IPS-20b (cell line): ENCODE results near the gene PPP1R8.
A peak's percentile ranks its signal among the peaks of the same experiment; 100 is the strongest.
"Not testable (repeated sequence)": the region's sequence is repeated elsewhere in the genome, so short reads cannot be mapped to it uniquely, and the experiment has no call there.

Experiments used
- H3K27ac ChIP-seq: one replicate; pipeline ENCODE4 v1.5.1; 2013; ENCODE audit warnings: low read length
- H3K27me3 ChIP-seq: 2 replicates; pipeline ENCODE4 v1.6.1; 2013; ENCODE audit warnings: mild to moderate bottlenecking, low read length, inconsistent platforms; ENCODE audit not compliant: insufficient read depth
- H3K36me3 ChIP-seq: 2 replicates; pipeline ENCODE4 v1.6.1; 2013; ENCODE audit warnings: low read depth, mild to moderate bottlenecking, inconsistent platforms, low read length, moderate library complexity; ENCODE audit not compliant: insufficient read depth
- H3K4me1 ChIP-seq: 2 replicates; pipeline ENCODE4 v1.6.1; 2013; ENCODE audit warnings: mild to moderate bottlenecking, control low read depth, inconsistent platforms, low read length, moderate library complexity; ENCODE audit not compliant: insufficient read depth
- H3K4me3 ChIP-seq: 2 replicates; pipeline ENCODE4 v1.5.1; 2013; ENCODE audit warnings: mild to moderate bottlenecking, low read length, inconsistent platforms
- H3K9ac ChIP-seq: 2 replicates; pipeline ENCODE4 v1.6.1; 2013; ENCODE audit warnings: low read depth, mild to moderate bottlenecking, inconsistent platforms, low read length, moderate library complexity
- H3K9me3 ChIP-seq: 2 replicates; pipeline ENCODE4 v1.6.1; 2013; ENCODE audit warnings: mild to moderate bottlenecking, low read depth, low read length, inconsistent platforms; ENCODE audit not compliant: insufficient read depth

PPP1R8 gene

DNA sequence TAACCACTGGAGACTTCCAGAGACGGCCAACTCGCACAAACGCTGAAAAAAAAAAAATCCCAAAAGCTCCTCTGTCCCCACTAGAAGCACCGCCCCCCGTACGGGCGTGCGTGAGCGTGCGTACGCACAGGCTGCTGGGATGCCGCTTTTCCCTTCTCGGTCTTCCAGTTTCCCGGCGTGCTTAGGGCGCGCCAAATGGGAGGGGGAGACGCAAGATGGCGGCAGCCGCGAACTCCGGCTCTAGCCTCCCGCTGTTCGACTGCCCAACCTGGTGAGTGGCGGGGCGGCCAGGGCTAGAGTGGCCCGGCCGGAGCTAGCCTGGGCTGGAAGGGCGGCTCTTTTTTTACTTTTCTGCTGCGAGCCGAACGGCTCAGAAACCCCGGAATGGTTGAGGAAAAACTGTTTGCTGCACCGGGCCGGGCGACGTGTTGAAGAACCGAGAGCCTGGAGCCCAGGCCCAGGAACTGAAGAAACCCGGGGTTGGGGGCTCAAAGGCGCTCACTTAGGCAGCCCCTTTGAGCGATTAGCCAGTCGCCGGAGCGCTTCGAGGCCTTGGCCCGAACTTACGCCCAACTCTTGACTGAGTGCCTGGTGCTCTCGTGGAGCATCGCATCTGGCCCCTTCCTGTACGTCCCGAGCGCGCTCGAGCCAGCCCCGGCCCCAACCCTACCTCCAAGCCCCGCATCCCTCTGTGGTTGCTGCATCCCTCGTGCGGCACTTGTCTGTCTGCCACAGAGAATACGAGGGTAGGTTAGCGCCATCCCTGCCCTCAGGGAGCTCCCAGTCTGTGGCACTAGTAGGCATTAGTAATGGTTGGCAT is at the start of gene PPP1R8:
TSS of gene PPP1R8 (plus strand) at position 162 of the 820 bp plus-strand sequence. CDS start at position 216, 54 bp downstream.
- no peaks in the 10 kb centered on the region for H3K27me3 ChIP-seq
- H3K36me3 ChIP-seq, result peaks cover 36% of the 10 kb centered on the region
- peak within 1 kb of the TSS; percentile 98 for H3K4me3 ChIP-seq
- H3K27ac ChIP-seq, result peak within 1 kb of the TSS; percentile 98
- H3K4me1 ChIP-seq, result peaks cover 5% of the 10 kb centered on the region; the same call in 1 of the 2 replicates
- H3K9me3 ChIP-seq, result no peaks in the 10 kb centered on the region
- H3K9ac ChIP-seq, result peak within 1 kb of the TSS; percentile 100

DNA sequence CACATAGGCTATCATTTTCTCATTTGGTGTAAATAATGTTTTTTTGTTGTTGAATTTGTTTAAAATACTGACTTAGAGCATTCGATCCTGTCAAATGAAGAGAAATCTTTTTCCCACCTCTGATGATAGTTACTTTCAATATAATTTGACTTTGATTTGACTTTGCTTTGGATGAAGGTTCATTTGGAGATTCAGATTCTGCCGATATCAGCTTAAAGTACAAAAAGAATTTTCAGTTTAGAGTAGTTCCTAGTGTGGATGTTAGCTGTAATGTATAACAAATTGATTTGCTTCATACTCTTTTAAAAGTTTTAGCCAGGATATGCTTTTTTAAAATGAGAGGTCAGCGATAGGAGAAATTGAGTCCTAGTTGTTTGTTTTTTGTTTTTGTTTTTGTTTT is 47.6 kb upstream of the PPP1R8 start:
- Histone ChIP-seq H3K9ac (no peak overlapping the region), H3K4me1 (no peaks in the 10 kb centered on the region), H3K4me3 (no peak overlapping the region), H3K27ac (no peak overlapping the region), H3K9me3 (no peaks in the 10 kb centered on the region), H3K27me3 (no peaks in the 10 kb centered on the region), H3K36me3 (no peaks in the 10 kb centered on the region)

DNA sequence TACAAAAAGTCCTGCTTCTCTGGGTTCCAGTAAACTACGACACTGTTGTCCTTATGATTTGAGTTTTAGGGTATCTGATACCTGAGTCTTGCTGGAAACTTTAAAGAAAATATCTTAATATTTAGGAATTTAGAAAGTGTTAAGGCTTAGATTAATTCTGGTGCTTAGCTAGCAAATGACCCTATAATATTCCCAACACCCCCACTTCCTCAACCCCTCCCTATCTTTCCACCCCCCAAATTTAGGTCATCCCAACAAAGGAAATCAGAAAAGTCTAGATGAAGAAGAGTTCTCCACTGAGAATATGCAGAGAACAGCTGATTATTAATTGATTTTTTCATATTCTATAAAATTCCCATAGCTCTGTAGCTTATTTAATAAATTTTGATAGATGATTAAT is 45.9 kb upstream of the PPP1R8 start:
- Histone ChIP-seq H3K27ac (no peak overlapping the region), H3K9me3 (no peaks in the 10 kb centered on the region), H3K4me3 (no peak overlapping the region), H3K4me1 (no peaks in the 10 kb centered on the region), H3K36me3 (peaks cover 4% of the 10 kb centered on the region; the same call in 1 of the 2 replicates), H3K9ac (no peak overlapping the region), H3K27me3 (no peaks in the 10 kb centered on the region)

GRCh38 chr1:27785781-27786455 is 44.7 kb upstream of the PPP1R8 start:
- peaks cover 8% of the 10 kb centered on the region; the same call in 1 of the 2 replicates for H3K36me3 ChIP-seq
- no peak overlapping the region for H3K27ac ChIP-seq
- H3K9me3 ChIP-seq, result no peaks in the 10 kb centered on the region
- H3K4me1 ChIP-seq, result no peaks in the 10 kb centered on the region
- H3K4me3 ChIP-seq, result no peak overlapping the region
- no peak overlapping the region for H3K9ac ChIP-seq
- H3K27me3 ChIP-seq, result no peaks in the 10 kb centered on the region

DNA sequence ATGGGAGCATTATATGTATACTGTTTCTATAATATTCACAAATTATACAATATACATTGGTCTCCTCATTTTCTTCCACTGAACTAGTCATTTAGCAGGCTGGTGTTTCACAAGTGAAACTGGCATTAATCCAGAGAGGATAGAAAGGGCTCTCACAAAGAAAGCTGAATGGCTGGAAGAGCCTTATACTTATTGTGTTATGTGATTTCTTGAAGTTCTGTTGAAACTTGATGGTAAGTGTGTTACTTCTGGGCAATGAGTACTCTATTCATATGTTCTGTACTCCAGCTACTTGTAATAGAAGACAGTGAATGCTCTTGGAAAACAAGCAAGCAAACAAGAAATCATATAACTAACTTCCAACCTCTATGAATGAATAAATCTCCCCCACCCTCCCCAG is 42.7 kb upstream of the PPP1R8 start:
- Histone ChIP-seq H3K4me3 (no peak overlapping the region), H3K9me3 (no peaks in the 10 kb centered on the region), H3K27ac (no peak overlapping the region), H3K36me3 (peaks cover 8% of the 10 kb centered on the region; the same call in 1 of the 2 replicates), H3K27me3 (no peaks in the 10 kb centered on the region), H3K9ac (no peak overlapping the region), H3K4me1 (no peaks in the 10 kb centered on the region)

DNA sequence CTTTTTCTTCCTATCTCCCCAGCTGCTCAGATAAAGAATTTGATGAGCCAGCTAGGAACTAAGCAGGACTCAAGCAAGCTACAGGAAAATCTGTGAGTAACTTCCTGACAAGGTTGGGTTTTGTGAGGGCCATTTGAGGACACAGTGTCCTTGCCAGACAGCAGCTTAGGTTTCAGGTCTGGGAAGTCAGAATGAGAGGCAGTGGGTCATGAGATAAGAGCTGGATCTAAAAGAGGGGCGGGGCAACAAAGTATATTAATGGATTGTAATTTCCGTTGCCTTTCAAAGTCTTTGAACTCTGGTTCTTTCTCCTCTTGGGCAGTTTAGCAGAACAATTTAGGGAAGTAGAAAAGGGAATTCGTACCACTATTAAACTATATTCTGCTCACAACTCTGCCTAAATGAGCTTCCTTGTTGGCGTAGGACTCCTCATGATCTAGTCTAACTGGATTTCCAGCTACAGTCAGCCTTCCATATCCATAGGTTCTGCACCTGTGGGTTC is 41.0 kb upstream of the PPP1R8 start:
- Histone ChIP-seq H3K9me3 (no peaks in the 10 kb centered on the region), H3K4me3 (no peak overlapping the region), H3K27me3 (no peaks in the 10 kb centered on the region), H3K9ac (no peak overlapping the region), H3K4me1 (no peaks in the 10 kb centered on the region), H3K27ac (no peak overlapping the region), H3K36me3 (peaks cover 12% of the 10 kb centered on the region; the same call in 1 of the 2 replicates)

DNA sequence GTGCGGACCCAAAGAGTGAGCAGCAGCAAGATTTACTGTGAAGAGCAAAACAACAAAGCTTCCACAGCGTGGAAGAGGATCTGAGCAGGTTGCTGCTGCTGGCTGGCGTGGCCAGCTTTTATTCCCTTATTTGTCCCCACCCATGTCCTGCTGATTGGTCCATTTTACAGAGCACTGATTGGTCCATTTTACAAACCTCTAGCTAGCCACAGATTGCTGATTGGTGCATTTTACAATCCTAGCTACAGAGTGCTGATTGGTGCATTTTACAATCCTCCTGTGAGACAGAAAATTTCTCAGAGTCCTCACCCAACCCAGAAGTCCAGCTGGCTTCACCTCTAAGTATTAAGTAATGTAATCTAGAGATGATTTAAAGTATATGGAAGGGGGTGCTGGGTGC is 40.3 kb upstream of the PPP1R8 start:
- H3K4me3 ChIP-seq, H3K27me3 ChIP-seq, H3K9me3 ChIP-seq, H3K4me1 ChIP-seq, H3K9ac ChIP-seq, H3K27ac ChIP-seq: not testable (repeated sequence)
- H3K36me3 ChIP-seq, result peaks cover 12% of the 10 kb centered on the region; the same call in 1 of the 2 replicates

DNA sequence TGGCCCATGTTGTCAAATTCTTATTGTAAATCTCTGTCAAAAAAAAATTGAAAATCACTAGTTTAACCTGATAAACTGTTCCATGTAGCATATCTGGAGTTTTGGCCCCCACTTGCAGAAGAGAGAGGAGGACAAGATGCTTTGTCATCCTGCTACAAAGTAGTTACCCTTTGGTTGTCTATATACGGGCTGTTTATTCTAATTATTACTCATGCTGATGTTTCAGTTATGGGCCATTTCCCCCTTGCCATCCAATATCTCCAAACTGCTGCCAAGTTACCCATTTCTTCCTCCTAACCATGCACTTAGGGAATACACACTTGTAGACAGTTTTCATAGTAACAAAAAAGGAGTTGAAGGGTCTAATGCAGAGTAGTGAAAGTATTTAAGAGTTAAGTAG is 35.0 kb upstream of the PPP1R8 start:
- H3K4me1 ChIP-seq, result no peaks in the 10 kb centered on the region
- no peak overlapping the region for H3K9ac ChIP-seq
- H3K27me3 ChIP-seq, result no peaks in the 10 kb centered on the region
- peaks cover 9% of the 10 kb centered on the region for H3K36me3 ChIP-seq
- no peak overlapping the region for H3K27ac ChIP-seq
- no peak overlapping the region for H3K4me3 ChIP-seq
- H3K9me3 ChIP-seq, result no peaks in the 10 kb centered on the region

- Histone ChIP-seq H3K27ac (no peak overlapping the region), H3K4me1 (peaks cover 3% of the 10 kb centered on the region; the same call in 1 of the 2 replicates), H3K27me3 (no peaks in the 10 kb centered on the region), H3K9ac (no peak overlapping the region), H3K36me3 (peaks cover 15% of the 10 kb centered on the region), H3K4me3 (no peak overlapping the region), H3K9me3 (no peaks in the 10 kb centered on the region)
These were observed 25.8 kb upstream of the PPP1R8 start for GRCh38 chr1:27804791-27805190.

DNA sequence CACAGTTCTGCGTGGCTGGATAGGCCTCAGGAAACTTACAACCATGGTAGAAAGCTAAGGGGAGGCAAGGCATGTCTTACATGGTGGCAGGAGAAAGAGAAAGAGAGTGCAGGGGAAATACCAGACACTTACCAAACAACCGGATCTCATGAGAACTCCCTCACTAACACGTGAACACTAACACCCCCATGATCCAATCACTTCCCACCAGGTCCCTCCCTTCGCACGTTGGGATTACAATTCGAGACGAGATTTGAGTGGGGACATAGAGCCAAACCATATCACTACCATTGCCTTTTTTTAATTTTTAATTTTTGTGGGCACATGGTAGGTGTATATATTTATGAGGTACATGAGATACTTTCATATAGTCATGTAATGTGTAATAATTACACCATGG is 23.8 kb upstream of the PPP1R8 start:
- Histone ChIP-seq H3K27ac (no peak overlapping the region), H3K27me3 (no peaks in the 10 kb centered on the region), H3K4me3 (no peak overlapping the region), H3K9me3 (no peaks in the 10 kb centered on the region), H3K36me3 (peaks cover 12% of the 10 kb centered on the region), H3K4me1 (peaks cover 3% of the 10 kb centered on the region; the same call in 1 of the 2 replicates), H3K9ac (no peak overlapping the region)

DNA sequence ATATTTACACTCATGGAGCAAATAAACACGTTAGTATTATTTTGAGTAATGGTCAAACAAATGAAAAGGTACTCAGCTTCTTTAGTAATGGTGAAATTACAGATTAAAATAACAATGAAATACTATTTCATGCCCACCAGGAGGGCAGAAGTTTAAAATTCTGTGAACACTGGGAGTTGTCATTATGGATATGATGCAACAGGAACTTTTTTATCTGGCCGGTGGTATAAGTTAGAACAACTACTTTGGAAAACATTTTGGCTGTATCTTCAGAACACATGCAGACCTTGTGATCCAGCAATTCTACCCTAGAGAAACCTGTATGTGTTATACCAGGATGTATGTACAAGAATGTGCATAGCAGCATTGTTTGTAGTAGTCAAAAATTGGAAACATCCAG is 23.2 kb upstream of the PPP1R8 start:
- no peaks in the 10 kb centered on the region for H3K9me3 ChIP-seq
- H3K9ac ChIP-seq, result no peak overlapping the region
- H3K27me3 ChIP-seq, result no peaks in the 10 kb centered on the region
- 0 out of 2 replicates have a peak overlapping the region, but pooled peaks have one; percentile 9 for H3K4me3 ChIP-seq
- peaks cover 6% of the 10 kb centered on the region for H3K36me3 ChIP-seq
- peaks cover 3% of the 10 kb centered on the region; the same call in 1 of the 2 replicates for H3K4me1 ChIP-seq
- H3K27ac ChIP-seq, result no peak overlapping the region

DNA sequence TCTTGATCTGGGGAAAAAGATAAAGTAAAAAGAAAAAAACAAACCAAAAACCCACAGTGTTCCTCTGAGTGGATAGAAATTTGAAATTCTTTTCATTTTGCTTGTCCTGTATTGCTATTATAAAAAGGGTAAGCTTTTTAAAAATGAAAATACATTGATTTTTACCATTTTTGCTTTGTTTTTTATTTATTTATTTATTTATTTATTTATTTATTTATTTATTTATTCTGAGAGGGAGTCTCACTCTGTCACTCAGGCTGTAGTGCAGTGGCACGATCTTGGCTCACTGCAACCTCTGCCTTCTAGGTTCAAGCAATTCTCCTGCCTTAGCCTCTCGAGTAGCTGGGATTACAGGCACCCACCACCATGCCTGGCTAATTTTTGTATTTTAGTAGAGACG is 22.5 kb upstream of the PPP1R8 start:
- not testable (repeated sequence) for H3K27ac ChIP-seq, H3K9ac ChIP-seq, H3K36me3 ChIP-seq, H3K4me3 ChIP-seq, H3K4me1 ChIP-seq, H3K9me3 ChIP-seq, H3K27me3 ChIP-seq
